ENCODE data around the gene TIMM10B. TPM values are rescaled to one million over a fixed set of nuclear protein-coding genes. Genes with fewer than 3 reads are reported as not detected.
A peak's percentile ranks its signal among the peaks of the same experiment; 100 is the strongest.

TIMM10B gene
- total and polyA plus RNA-seq, 2 of the 13 experiments (the other 11 are each of a cell fraction or from before 2014, with no cell fraction given): 34.9 to 39.5 TPM

- no peak overlapping the region for H3K4me3 ChIP-seq (replicated peaks in 1 of 3; ENCODE audit: insufficient read depth in 1 of 3, low read depth in 2 of 3, low read length in 3 of 3)
- H3K9ac ChIP-seq (ENCODE audit: insufficient read depth, low read depth, low read length): no peak overlapping the region
- ChIA-PET CTCF (ENCODE audit: low intra/inter-chr PET ratio, low total read pairs) (interaction anchor here (1.2 to 1.7 kb wide), 3 partner anchors 67 to 127 kb away, joined by 4 to 23 read pairs (median 9); no protein-coding TSS in a partner anchor), POLR2A (interaction anchor here (1.1 to 2.0 kb wide), 3 partner anchors 14 to 126 kb away, joined by 3 to 7 read pairs (median 3); no protein-coding TSS in a partner anchor)
- H3K4me1 ChIP-seq (ENCODE audit: insufficient read depth, low read length): no peaks in the 10 kb centered on the region
- ATAC-seq (peak; percentile 78), FAIRE-seq (peak; percentile 57), DNase-seq (ENCODE audit: low spot score) (peak; percentile 25)
- no peak overlapping the region for H2AFZ ChIP-seq (ENCODE audit: low read length)
- TF ChIP-seq RAD21 (CRISPR knock-in tag; IDR thresholded peaks at IDR 0.05): 0 out of 2 replicates have a peak, but pooled peaks have one; percentile 36
- no peak for TF ChIP-seq LRRFIP1 (CRISPR knock-in tag; conservative IDR thresholded peaks at IDR 0.05)
- TF ChIP-seq TAF1 (CRISPR knock-in tag; IDR thresholded peaks at IDR 0.05): no peak
- TF ChIP-seq STAG1 (CRISPR knock-in tag; IDR thresholded peaks at IDR 0.05): peak; percentile 66
- TF ChIP-seq ZNF138 (CRISPR knock-in tag; IDR thresholded peaks at IDR 0.05; ENCODE audit: low read depth): no peak
- no peak for TF ChIP-seq ZNF12 (CRISPR knock-in tag; IDR thresholded peaks at IDR 0.05)
- TF ChIP-seq ZBTB42 (CRISPR knock-in tag; IDR thresholded peaks at IDR 0.05): no peak
- TF ChIP-seq ZNF747 (CRISPR knock-in tag; IDR thresholded peaks at IDR 0.05; ENCODE audit: borderline replicate concordance): no peak
- TF ChIP-seq PHF20 (CRISPR knock-in tag; IDR thresholded peaks at IDR 0.05): no peak
- TF ChIP-seq, protein P1, sequence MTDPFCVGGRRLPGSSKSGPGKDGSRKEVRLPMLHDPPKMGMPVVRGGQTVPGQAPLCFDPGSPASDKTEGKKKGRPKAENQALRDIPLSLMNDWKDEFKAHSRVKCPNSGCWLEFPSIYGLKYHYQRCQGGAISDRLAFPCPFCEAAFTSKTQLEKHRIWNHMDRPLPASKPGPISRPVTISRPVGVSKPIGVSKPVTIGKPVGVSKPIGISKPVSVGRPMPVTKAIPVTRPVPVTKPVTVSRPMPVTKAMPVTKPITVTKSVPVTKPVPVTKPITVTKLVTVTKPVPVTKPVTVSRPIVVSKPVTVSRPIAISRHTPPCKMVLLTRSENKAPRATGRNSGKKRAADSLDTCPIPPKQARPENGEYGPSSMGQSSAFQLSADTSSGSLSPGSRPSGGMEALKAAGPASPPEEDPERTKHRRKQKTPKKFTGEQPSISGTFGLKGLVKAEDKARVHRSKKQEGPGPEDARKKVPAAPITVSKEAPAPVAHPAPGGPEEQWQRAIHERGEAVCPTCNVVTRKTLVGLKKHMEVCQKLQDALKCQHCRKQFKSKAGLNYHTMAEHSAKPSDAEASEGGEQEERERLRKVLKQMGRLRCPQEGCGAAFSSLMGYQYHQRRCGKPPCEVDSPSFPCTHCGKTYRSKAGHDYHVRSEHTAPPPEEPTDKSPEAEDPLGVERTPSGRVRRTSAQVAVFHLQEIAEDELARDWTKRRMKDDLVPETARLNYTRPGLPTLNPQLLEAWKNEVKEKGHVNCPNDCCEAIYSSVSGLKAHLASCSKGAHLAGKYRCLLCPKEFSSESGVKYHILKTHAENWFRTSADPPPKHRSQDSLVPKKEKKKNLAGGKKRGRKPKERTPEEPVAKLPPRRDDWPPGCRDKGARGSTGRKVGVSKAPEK (CRISPR knock-in tag; IDR thresholded peaks at IDR 0.05; ENCODE audit: borderline replicate concordance): no peak
- no peak for TF ChIP-seq NR2F2 (IDR thresholded peaks at IDR 0.05; ENCODE audit: borderline replicate concordance, low read depth)
- TF ChIP-seq, protein P2, sequence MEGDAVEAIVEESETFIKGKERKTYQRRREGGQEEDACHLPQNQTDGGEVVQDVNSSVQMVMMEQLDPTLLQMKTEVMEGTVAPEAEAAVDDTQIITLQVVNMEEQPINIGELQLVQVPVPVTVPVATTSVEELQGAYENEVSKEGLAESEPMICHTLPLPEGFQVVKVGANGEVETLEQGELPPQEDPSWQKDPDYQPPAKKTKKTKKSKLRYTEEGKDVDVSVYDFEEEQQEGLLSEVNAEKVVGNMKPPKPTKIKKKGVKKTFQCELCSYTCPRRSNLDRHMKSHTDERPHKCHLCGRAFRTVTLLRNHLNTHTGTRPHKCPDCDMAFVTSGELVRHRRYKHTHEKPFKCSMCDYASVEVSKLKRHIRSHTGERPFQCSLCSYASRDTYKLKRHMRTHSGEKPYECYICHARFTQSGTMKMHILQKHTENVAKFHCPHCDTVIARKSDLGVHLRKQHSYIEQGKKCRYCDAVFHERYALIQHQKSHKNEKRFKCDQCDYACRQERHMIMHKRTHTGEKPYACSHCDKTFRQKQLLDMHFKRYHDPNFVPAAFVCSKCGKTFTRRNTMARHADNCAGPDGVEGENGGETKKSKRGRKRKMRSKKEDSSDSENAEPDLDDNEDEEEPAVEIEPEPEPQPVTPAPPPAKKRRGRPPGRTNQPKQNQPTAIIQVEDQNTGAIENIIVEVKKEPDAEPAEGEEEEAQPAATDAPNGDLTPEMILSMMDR (CRISPR knock-in tag; IDR thresholded peaks at IDR 0.05): peak; percentile 75
- no peak for TF ChIP-seq ZNF263 (CRISPR knock-in tag; IDR thresholded peaks at IDR 0.05)
- peak; percentile 95 for TF ChIP-seq MIXL1 (CRISPR knock-in tag; IDR thresholded peaks at IDR 0.05)
- TF ChIP-seq ZNF614 (CRISPR knock-in tag; IDR thresholded peaks at IDR 0.05; ENCODE audit: borderline replicate concordance): no peak
- peak; percentile 60; the same call in 1 of the 2 replicates for TF ChIP-seq SMC3 (IDR thresholded peaks at IDR 0.05; ENCODE audit: low read length)
- WGBS (ENCODE audit: low lambda C conversion rate): 48% methylated on average over 2 of the region's 2 CpGs
- in situ Hi-C loops (cut with HindIII; ENCODE audit: extremely low pct_ligation_motif_present, low pct_unique_long_range_greater_than_20kb): loop anchor here (10.0 kb wide), 1 partner anchor 121 kb away; no protein-coding TSS in a partner anchor
- no peaks in the 10 kb centered on the region for H4K20me1 ChIP-seq (ENCODE audit: insufficient read depth, low read length)
- peaks cover 2 to 8% of the 10 kb centered on the region in 2 experiments; a peak in 4 of 5 replicates for H3K36me3 ChIP-seq (replicated peaks in 1 of 2; ENCODE audit: control insufficient read depth in 1 of 2, insufficient read depth in 2 of 2, low read length in 2 of 2)
- H3K27ac ChIP-seq (ENCODE audit: extremely low read length, insufficient read depth, low read length): no peak overlapping the region
- H3K9me3 ChIP-seq (ENCODE audit: low read length): no peaks in the 10 kb centered on the region
- H3K79me2 ChIP-seq (ENCODE audit: insufficient read depth, low read length): no peaks in the 10 kb centered on the region
- intact Hi-C loops (cut with micrococcal nuclease; ENCODE audit: unreplicated experiment): loop anchor here (1.0 to 2.0 kb wide), 3 partner anchors 25 to 126 kb away; partner anchors contain the start of genes ARFIP2 and TIMM10B
- H3K4me2 ChIP-seq (ENCODE audit: low read depth, low read length): no peak overlapping the region
- H3K27me3 ChIP-seq (ENCODE audit: control insufficient read depth in 1 of 2, insufficient read depth in 2 of 2, low read length in 2 of 2): no peaks in the 10 kb centered on the region; a peak in 1 of 5 replicates
- BruUV-seq (replicated peaks): no TSS peak
Measured at GRCh38 chr11:6505577-6506240, 24.4 kb downstream of the TIMM10B start.
